ENCODE data around the gene IMPG1. TPM values are rescaled to one million over a fixed set of nuclear protein-coding genes. Genes with fewer than 3 reads are reported as not detected.

The IMPG1 gene
- total RNA-seq, 1 experiment from 2014 or later = not detected

DNA sequence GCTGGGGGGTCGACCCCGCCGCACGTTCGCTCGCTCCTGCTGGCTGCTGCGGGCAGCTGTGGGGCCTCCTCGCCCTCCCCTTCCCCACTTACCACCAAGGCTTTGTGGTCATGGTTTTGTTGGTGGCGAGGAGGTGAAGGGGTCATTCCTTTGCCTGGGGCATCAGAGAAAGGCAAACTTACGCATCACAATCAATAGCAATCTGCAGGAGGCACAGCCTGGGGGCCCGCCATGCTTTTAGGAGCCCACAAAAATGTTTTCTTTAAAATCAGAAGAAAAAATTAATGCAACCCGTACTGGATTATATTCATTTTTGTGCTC, 137.0 kb downstream of the IMPG1 start:
- Histone ChIP-seq H4K20me1 (ENCODE audit: low read length) (no peaks in the 10 kb centered on the region), H3F3A (ENCODE audit: low read length, unreplicated experiment) (no peaks in the 10 kb centered on the region), H3K4me3 (ENCODE audit: low read length) (peak overlapping the region; percentile 52), H3K9ac (ENCODE audit: low read length) (no peak overlapping the region), H3K79me2 (ENCODE audit: low read length) (no peaks in the 10 kb centered on the region), H3K9me2 (replicated peaks; ENCODE audit: low read length) (no peaks in the 10 kb centered on the region), H3K27ac (ENCODE audit: low read length) (no peak overlapping the region), H3K4me2 (ENCODE audit: low read length) (peak overlapping the region; percentile 82), H3K4me1 (ENCODE audit: insufficient read depth, low read length) (peaks cover 5% of the 10 kb centered on the region; the same call in 1 of the 2 replicates), H2AFZ (ENCODE audit: low read length) (peak overlapping the region; percentile 74), H3K27me3 (ENCODE audit: low read length) (no peaks in the 10 kb centered on the region), H3K9me3 (ENCODE audit: low read length) (no peaks in the 10 kb centered on the region), H3K36me3 (ENCODE audit: low read depth, low read length) (no peaks in the 10 kb centered on the region)
- CTCF ChIA-PET = interaction anchor here (0.8 kb wide), 1 partner anchor 42 kb away, joined by 5 read pairs; no protein-coding TSS in a partner anchor
- intact Hi-C loops (cut with micrococcal nuclease) = loop anchor here (1.0 to 2.0 kb wide), 4 partner anchors 42 to 1522 kb away; no protein-coding TSS in a partner anchor
- TF ChIP-seq EZH2 (IDR thresholded peaks at IDR 0.05; ENCODE audit: low read length, unreplicated experiment) (no peak), CTCF (conservative IDR thresholded peaks at IDR 0.05; ENCODE audit: low read depth, low read length) (no peak), EZH2phosphoT487 (IDR thresholded peaks at IDR 0.05; ENCODE audit: borderline replicate concordance, low read length) (no peak)
- POLR2A ChIA-PET (ENCODE audit: unreplicated experiment) = no interaction called here
- DNase-seq = no peak
- BruUV-seq (replicated peaks) = no TSS peak
- ATAC-seq = no peak

- H2AFZ ChIP-seq (ENCODE audit: low read length) = peak overlapping the region; percentile 74
- TF ChIP-seq EZH2 (IDR thresholded peaks at IDR 0.05; ENCODE audit: low read length, unreplicated experiment) (no peak), CTCF (conservative IDR thresholded peaks at IDR 0.05; ENCODE audit: low read depth, low read length) (peak; percentile 76)
- H3K27ac ChIP-seq (ENCODE audit: low read length) = no peak overlapping the region
- H3K27me3 ChIP-seq (ENCODE audit: low read length) = no peaks in the 10 kb centered on the region
- peak overlapping the region; percentile 82 for H3K4me2 ChIP-seq (ENCODE audit: low read length)
- H3F3A ChIP-seq (ENCODE audit: low read length, unreplicated experiment) = no peaks in the 10 kb centered on the region
- no TSS peak for BruUV-seq (replicated peaks)
- H3K4me1 ChIP-seq (ENCODE audit: insufficient read depth, low read length) = peaks cover 5% of the 10 kb centered on the region; the same call in 1 of the 2 replicates
- no peaks in the 10 kb centered on the region for H4K20me1 ChIP-seq (ENCODE audit: low read length)
- intact Hi-C loops (cut with micrococcal nuclease) = loop anchor here (1.0 to 5.0 kb wide), 5 partner anchors 42 to 1522 kb away; no protein-coding TSS in a partner anchor
- H3K9me2 ChIP-seq (replicated peaks; ENCODE audit: low read length) = no peaks in the 10 kb centered on the region
- peak; percentile 87 for ATAC-seq
- ChIA-PET CTCF (interaction anchor here (0.8 to 1.2 kb wide), 3 partner anchors 41 to 79 kb away, joined by 3 to 5 read pairs (median 4); no protein-coding TSS in a partner anchor), POLR2A (ENCODE audit: unreplicated experiment) (no interaction called here)
- no peaks in the 10 kb centered on the region for H3K9me3 ChIP-seq (ENCODE audit: low read length)
- H3K36me3 ChIP-seq (ENCODE audit: low read depth, low read length) = no peaks in the 10 kb centered on the region
- DNase-seq = peak; percentile 83
- no peak overlapping the region for H3K9ac ChIP-seq (ENCODE audit: low read length)
- peak overlapping the region; percentile 52 for H3K4me3 ChIP-seq (ENCODE audit: low read length)
- H3K79me2 ChIP-seq (ENCODE audit: low read length) = no peaks in the 10 kb centered on the region
Measured at GRCh38 chr6:75934643-75935472, 137.6 kb downstream of the IMPG1 start.

Measured in PC-3 (cell line).